Motor neuron (in vitro differentiated cells): ENCODE results near the gene TEDC1. TPM values are rescaled to one million over a fixed set of nuclear protein-coding genes. Genes with fewer than 3 reads are reported as not detected.

Source experiments
- ATAC-seq, 8 experiments: fragments of 200-7000 bp; cut with Tn5 transposase; replicated peaks in 6 of 8; 2 replicates each; pipeline ENCODE4 v1.8.0; 2021; ENCODE audit warnings: mild to moderate bottlenecking in 8 of 8, moderate library complexity in 8 of 8
- H3K27ac ChIP-seq, 2 donors: fragments of 250-450 bp; sonication (Bioruptor Pico); 2 replicates each; pipeline ENCODE4 v1.9.0; 2021; ENCODE audit warnings: antibody characterized with exemption in 2 of 2, mild to moderate bottlenecking in 2 of 2, moderate library complexity in 1 of 2
- H3K4me1 ChIP-seq, 2 donors: fragments of 250-450 bp; sonication (Bioruptor Pico); replicated peaks in 1 of 2; 2 replicates each; pipeline ENCODE4 v1.6.1; 2021; ENCODE audit warnings: antibody characterized with exemption in 2 of 2, mild to moderate bottlenecking in 2 of 2, moderate library complexity in 1 of 2
- H3K4me3 ChIP-seq, 5 donors: fragments of 250-450 bp; sonication (Bioruptor Pico); 2 replicates each; pipeline ENCODE4 v1.9.0; 2021; ENCODE audit warnings: antibody characterized with exemption in 5 of 5, mild to moderate bottlenecking in 5 of 5, moderate library complexity in 4 of 5
- WGBS, 10 experiments: fragments of 450-650 bp; shearing (Covaris generic); methylation state at CpG; one replicate each; pipeline ENCODE4 v1.0.0; 2022; 5-methylcytosine and 5-hydroxymethylcytosine counted together
- in situ Hi-C, 9 experiments: fragments of 400-800 bp; cut with MboI; loops; one replicate each; pipeline ENCODE4 v1.15.0; 2021; ENCODE audit warnings: low sequenced_read_pairs in 9 of 9, low pct_unique_long_range_greater_than_20kb in 2 of 9; ENCODE audit not compliant: unreplicated experiment in 9 of 9
- total RNA-seq, 8 experiments: library from RNA; unstranded; fragments of 300-600 nt; gene quantifications; 2 replicates each; pipeline versions ENCODE4 v1.2.3 to v1.2.4, GENCODE V29; 2022

Gene TEDC1
- total RNA-seq, 8 experiments from 2014 or later, result 3.4 to 12.5 (median 5.0) TPM

- Histone ChIP-seq H3K27ac (no peak overlapping the region), H3K4me3 (peak overlapping the region in 3 of 5 donors; percentile 4 to 46 (median 34)), H3K4me1 (peaks cover 25 to 63% of the 10 kb centered on the region in 2 donors)
- in situ Hi-C loops, result no loop called here
- 0 to 20% methylated on average over 4 to 18 of the region's 48 CpGs; no CpG with 5 or more reads in 8 of the 10 experiments for WGBS, 10 experiments
- no peak for ATAC-seq
Measured at GRCh38 chr14:105487449-105487985, 3.5 kb upstream of the TEDC1 start.

GRCh38 chr14:105487986-105488777 lies 2.9 kb upstream of the TEDC1 start:
- WGBS, 10 experiments, result 31 to 85% methylated on average over 4 to 7 of the region's 26 CpGs; no CpG with 5 or more reads in 8 of the 10 experiments
- in situ Hi-C loops, result no loop called here
- H3K4me1 ChIP-seq, result peaks cover 23 to 57% of the 10 kb centered on the region in 2 donors
- no peak overlapping the region for H3K27ac ChIP-seq
- peak overlapping the region in 2 of 5 donors; percentile 34 to 46 for H3K4me3 ChIP-seq
- no peak for ATAC-seq

- peak overlapping the region in 1 of 2 donors; percentile 87 for H3K27ac ChIP-seq
- in situ Hi-C loops, result no loop called here
- H3K4me1 ChIP-seq, result peaks cover 23 to 49% of the 10 kb centered on the region in 2 donors
- WGBS, 10 experiments, result 0 to 100% (median 56%) methylated on average over 1 to 4 of the region's 20 CpGs; no CpG with 5 or more reads in 6 of the 10 experiments
- no peak for ATAC-seq
- peak overlapping the region; percentile 45 to 74 (median 62) for H3K4me3 ChIP-seq
Measured at GRCh38 chr14:105488781-105489541, 2.1 kb upstream of the TEDC1 start.

DNA sequence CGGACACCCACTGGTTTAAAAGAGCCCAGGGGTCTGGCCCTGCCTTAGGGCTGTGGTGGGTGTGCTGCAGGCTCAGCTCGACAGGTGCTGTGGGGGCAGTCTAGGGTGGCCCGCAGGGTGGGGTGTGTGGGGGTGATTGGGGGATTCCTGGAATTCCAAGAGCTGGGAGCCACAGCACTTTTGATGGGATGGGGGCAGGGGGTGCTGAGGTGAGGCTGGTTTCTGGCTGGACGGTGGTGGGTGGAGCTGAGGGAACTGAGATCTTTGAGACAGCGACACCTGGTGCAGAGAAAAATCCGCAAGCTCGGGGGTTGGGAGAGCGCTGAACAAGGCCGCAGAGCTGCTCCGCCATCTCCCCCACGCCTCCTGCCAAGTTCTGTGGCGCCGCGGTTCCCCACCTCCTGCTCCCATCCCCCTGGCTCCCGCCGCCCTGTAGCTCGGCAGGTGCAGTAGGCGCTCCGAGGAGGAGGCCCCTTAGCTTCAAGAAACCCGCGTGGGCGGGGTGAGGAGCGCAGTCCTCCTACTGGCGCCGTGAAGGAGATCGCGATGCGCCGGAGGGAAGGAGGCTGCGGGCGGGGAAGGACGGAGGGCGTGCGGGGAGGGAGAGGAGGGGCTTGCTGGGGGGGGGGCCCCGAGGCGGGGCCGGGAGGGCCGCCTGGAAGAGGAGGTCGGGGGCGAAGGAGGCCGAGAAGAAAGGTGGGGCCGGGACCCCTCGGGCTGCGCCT lies 1.3 kb upstream of the TEDC1 start:
- WGBS, 10 experiments, result no CpG with 5 or more reads among the region's 44 CpGs
- ATAC-seq, result peak; percentile 1 to 23 (median 8)

GRCh38 chr14:105490267-105490571 lies 827 bp upstream of the TEDC1 start:
- in situ Hi-C loops, result no loop called here
- ATAC-seq, result peak in 7 of 8 experiments; percentile 1 to 15 (median 3)
- peak overlapping the region; percentile 45 to 74 (median 62) for H3K4me3 ChIP-seq
- no CpG with 5 or more reads among the region's 33 CpGs for WGBS, 10 experiments
- peaks cover 23 to 36% of the 10 kb centered on the region in 2 donors for H3K4me1 ChIP-seq
- peak overlapping the region; percentile 75 to 87 for H3K27ac ChIP-seq

More for the DNA sequence above, 1.3 kb upstream of the TEDC1 start:
- Histone ChIP-seq H3K27ac (peak overlapping the region; percentile 75 to 87), H3K4me1 (peaks cover 23 to 41% of the 10 kb centered on the region in 2 donors), H3K4me3 (peak overlapping the region; percentile 45 to 74 (median 62))
- in situ Hi-C loops, result no loop called here

GRCh38 chr14:105491366-105491973 lies 424 bp downstream of the TEDC1 start:
- ATAC-seq, result peak in 2 of 8 experiments; percentile 0 to 4
- Histone ChIP-seq H3K4me3 (peak overlapping the region; percentile 42 to 78 (median 54)), H3K27ac (peak overlapping the region in 1 of 2 donors; percentile 36), H3K4me1 (peaks cover 17 to 24% of the 10 kb centered on the region in 2 donors)
- WGBS, 10 experiments, result 0% methylated on average over 2 of the region's 53 CpGs; no CpG with 5 or more reads in 9 of the 10 experiments
- in situ Hi-C loops, result no loop called here

DNA sequence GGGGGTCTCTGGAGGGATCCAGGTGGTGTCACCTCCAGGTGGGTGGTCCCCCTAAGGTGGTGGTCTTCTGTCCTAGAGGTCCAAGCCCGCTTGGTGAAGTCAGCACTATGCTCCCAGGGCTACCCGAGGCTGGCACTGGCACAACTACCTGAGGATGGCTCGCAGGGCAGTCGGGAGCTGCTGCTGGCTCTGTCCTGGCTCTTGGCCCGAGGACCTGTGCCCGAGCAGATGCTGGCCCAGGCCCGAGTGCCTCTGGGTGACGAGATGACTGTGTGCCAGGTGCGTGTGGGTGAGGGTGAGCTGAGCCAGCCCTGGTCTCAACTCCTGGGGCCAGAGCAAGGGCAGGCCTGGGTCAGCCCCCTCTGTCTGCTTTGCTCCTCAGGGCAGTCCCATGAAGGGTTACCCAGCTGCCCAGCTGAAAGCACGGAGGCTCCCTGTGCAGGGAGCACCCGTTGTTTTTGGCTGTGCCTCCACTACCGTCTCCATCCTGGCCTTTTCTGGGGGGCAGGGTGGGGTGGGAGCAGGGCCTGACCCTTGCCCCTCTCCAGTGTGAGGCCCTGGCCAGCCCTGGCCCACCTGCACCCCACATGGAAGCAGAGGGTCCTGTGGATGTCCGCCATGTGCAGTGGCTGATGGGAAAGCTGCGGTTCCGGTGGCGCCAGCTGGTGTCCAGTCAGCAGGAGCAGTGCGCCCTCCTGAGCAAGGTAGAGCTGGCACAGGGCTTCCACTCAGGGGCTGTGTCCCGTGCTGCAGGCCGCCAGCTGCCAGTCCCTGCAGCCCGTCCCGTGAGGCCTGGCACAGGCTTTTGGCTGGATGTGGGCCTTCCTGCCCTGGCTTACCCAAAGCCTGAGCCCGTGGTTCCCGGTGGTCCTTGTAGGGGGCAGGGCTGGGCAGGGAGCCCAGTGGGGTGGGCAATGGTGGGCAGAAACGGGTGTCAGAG lies 1.3 kb downstream of the TEDC1 start:
- ATAC-seq, result no peak
- peaks cover 8 to 20% of the 10 kb centered on the region in 2 donors for H3K4me1 ChIP-seq
- no peak overlapping the region for H3K27ac ChIP-seq
- peak overlapping the region in 1 of 5 donors; percentile 59 for H3K4me3 ChIP-seq
- 60 to 100% (median 94%) methylated on average over 2 to 12 of the region's 24 CpGs; no CpG with 5 or more reads in 6 of the 10 experiments for WGBS, 10 experiments
- in situ Hi-C loops, result no loop called here

- 60 to 100% (median 100%) methylated on average over 1 of the region's 20 CpGs; no CpG with 5 or more reads in 4 of the 10 experiments for WGBS, 10 experiments
- Histone ChIP-seq H3K27ac (no peak overlapping the region), H3K4me1 (peaks cover 8 to 15% of the 10 kb centered on the region in 2 donors), H3K4me3 (no peak overlapping the region)
- ATAC-seq, result no peak
- in situ Hi-C loops, result no loop called here
Measured at GRCh38 chr14:105492971-105493871, 2.2 kb downstream of the TEDC1 start.

DNA sequence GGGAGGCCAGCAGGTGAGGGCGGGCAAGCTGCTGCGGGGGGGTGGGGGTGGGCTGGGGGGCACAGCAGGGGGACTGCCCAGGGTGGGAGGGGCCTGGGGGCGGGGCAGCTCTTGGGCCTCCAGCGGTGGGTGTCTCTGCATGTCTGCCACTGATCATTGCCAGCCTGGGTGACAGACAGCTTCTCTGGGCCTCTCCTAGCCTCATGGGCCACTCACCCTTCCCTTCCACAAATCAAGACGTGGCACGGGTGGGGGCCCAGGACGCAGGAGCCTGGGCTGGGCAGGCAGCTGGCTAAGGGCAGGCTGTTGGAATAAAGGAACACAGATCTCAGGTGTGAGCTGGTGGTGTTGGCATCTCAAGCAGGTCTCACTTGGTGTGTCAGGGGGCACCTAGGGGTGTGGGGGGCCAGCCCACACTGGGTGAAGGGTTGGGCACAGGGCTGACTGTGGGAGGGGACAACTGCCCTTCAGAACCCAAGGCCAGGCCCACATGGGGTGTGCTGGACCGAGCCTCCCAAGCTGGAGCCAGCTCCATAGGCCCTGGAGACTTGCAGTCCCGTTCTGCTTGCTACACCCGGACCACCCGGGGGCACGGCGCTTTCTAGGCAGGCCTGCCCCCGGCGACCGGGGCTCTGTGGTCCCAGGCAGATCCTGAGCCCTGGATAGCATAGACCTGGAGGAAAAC lies 3.0 kb downstream of the TEDC1 start:
- 100% methylated on average over 1 of the region's 16 CpGs; no CpG with 5 or more reads in 9 of the 10 experiments for WGBS, 10 experiments
- in situ Hi-C loops, result no loop called here
- Histone ChIP-seq H3K27ac (no peak overlapping the region), H3K4me3 (no peak overlapping the region), H3K4me1 (peaks cover 7 to 8% of the 10 kb centered on the region in 2 donors)
- no peak for ATAC-seq

DNA sequence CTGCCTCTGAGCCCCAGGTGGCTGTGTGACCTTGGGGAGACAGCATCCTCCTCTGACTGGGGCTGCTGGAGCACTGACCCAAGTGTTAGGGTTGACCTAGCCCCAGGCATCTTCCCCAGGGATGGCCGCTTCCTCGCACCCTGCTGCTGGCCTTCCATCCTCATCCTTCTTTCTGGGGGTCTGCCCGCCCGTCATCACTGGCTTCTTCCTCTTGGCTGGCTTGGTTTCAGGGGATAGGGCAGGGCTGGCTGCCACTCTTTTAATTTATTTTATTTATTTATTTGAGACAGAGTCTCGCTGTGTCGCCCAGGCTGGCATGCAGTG lies 3.5 kb downstream of the TEDC1 start:
- no peak for ATAC-seq
- WGBS, 10 experiments, result 90 to 100% (median 97%) methylated on average over 1 to 6 of the region's 6 CpGs; no CpG with 5 or more reads in 4 of the 10 experiments
- H3K4me1 ChIP-seq, result peaks cover 3 to 7% of the 10 kb centered on the region in 2 donors
- in situ Hi-C loops, result no loop called here
- no peak overlapping the region for H3K27ac ChIP-seq
- H3K4me3 ChIP-seq, result no peak overlapping the region
